Spleen (tissue), 11 donors: ENCODE measurements around the gene PRKG1. TPM values are rescaled to one million over a fixed set of nuclear protein-coding genes. Genes with fewer than 3 reads are reported as not detected.
"Not testable (repeated sequence)": the region's sequence is repeated elsewhere in the genome, so short reads cannot be mapped to it uniquely, and the experiment has no call there.

ENCODE experiments used
- DNase-seq: peaks from one replicate; pipeline ENCODE4 v3.0.0-alpha.2; 2020
- H3K27ac ChIP-seq, 8 donors: fragments of 200-600 bp; sonication (generic) in 7 of 8; 1 replicate in 4 of 8; 2 replicates in 4 of 8; pipeline versions ENCODE4 v1.5.0 to v1.8.0; 2016 to 2021; ENCODE audit warnings: inconsistent platforms in 4 of 8, mild to moderate bottlenecking in 4 of 8, moderate library complexity in 1 of 8
- H3K27me3 ChIP-seq, 7 donors: fragments of 200-600 bp; sonication (generic) in 6 of 7; replicated peaks in 1 of 7; 1 replicate in 4 of 7; 2 replicates in 3 of 7; pipeline versions ENCODE4 v1.5.0 to v1.8.0; 2016 to 2021; ENCODE audit warnings: inconsistent platforms in 3 of 7, mild to moderate bottlenecking in 1 of 7
- H3K36me3 ChIP-seq, 6 donors: fragments of 200-600 bp; sonication (generic) in 5 of 6; 1 replicate in 4 of 6; 2 replicates in 2 of 6; pipeline versions ENCODE4 v1.5.0 to v1.8.0; 2016 to 2021; ENCODE audit warnings: inconsistent platforms in 2 of 6
- H3K4me1 ChIP-seq, 6 donors: fragments of 200-600 bp; sonication (generic) in 5 of 6; 1 replicate in 3 of 6; 2 replicates in 3 of 6; pipeline versions ENCODE4 v1.5.0 to v1.8.0; 2016 to 2021; ENCODE audit warnings: inconsistent platforms in 3 of 6
- H3K4me3 ChIP-seq, 8 donors: fragments of 200-600 bp; sonication (generic) in 7 of 8; 1 replicate in 4 of 8; 2 replicates in 4 of 8; pipeline versions ENCODE4 v1.5.0 to v1.8.0; 2016 to 2021; ENCODE audit warnings: inconsistent platforms in 4 of 8, mild to moderate bottlenecking in 4 of 8, moderate library complexity in 2 of 8
- H3K9me3 ChIP-seq, 8 donors: fragments of 200-600 bp; sonication (generic) in 7 of 8; 1 replicate in 4 of 8; 2 replicates in 4 of 8; pipeline versions ENCODE4 v1.5.0 to v1.8.0; 2016 to 2021; ENCODE audit warnings: inconsistent platforms in 4 of 8
- CTCF ChIP-seq, 11 experiments: fragments of 200-600 bp in 7 of 11; fragments of 450-650 bp in 4 of 11; sonication (generic) in 4 of 11; IDR thresholded peaks in 8 of 11; conservative IDR thresholded peaks in 3 of 11; 1 replicate in 7 of 11; 2 replicates in 4 of 11; pipeline versions ENCODE4 v1.4.0 to v1.8.0; 2016 to 2021; ENCODE audit warnings: antibody characterized with exemption in 11 of 11, inconsistent platforms in 4 of 11, mild to moderate bottlenecking in 1 of 11
- POLR2A ChIP-seq, 3 donors: fragments of 450-650 bp; IDR thresholded peaks; one replicate each; pipeline ENCODE4 v1.5.1; 2017; ENCODE audit warnings: antibody characterized with exemption in 3 of 3, mild to moderate bottlenecking in 1 of 3
- POLR2AphosphoS5 ChIP-seq, 3 donors: sonication (generic); formaldehyde crosslinking; IDR thresholded peaks; one replicate each; pipeline ENCODE4 v1.5.1; 2017; ENCODE audit warnings: antibody characterized with exemption in 3 of 3
- WGBS, 5 donors: extraction: QIAGEN DNeasy Blood & Tissue Kit in 3 of 5; methylation state at CpG; one replicate each; pipeline versions ENCODE4 v1.1.5 to v1.1.7; 2013 to 2018; 5-methylcytosine and 5-hydroxymethylcytosine counted together
- intact Hi-C: fragments of 100-400 bp; cut with DNase I; formaldehyde crosslinking; loops from one replicate; pipeline ENCODE4 v1.15.0; 2023; ENCODE audit warnings: low total_unique reads
- polyA plus RNA-seq, 3 donors: library from polyadenylated mRNA; stranded (reverse); fragments of 200-250 nt; gene quantifications; one replicate each; pipeline ENCODE4 v1.2.1, GENCODE V29; 2013
- total RNA-seq, 7 donors: library from RNA; depleted of rRNA in 3 of 7; stranded (reverse); fragments of >200 nt in 3 of 7; fragmentation: NEBNext Ultra II Directional in 4 of 7; extraction: Animal tissue kit (Norgen Biotek cat#: 25700) in 4 of 7; gene quantifications; one replicate each; pipeline versions ENCODE4 v1.1.0 to v1.2.1, GENCODE V29; 2016 to 2021
- donor health status: healthy with polysubstance abuse.
- donor health status: DM: no; HTN: no; CAD: no; lungs with moderate emphysema.
- donor health status: DM: no; HTN: no; CAD: no.
- donor health status: Bipolar disorder and iron deficiency.
- donor health status: healthy.
- donor health status: DM: no; HTN: no; CAD: no.
- donor health status: DM: yes; HTN: yes; CAD: no.

Gene PRKG1
- total and polyA plus RNA-seq, 10 donors = 0.65 to 10.5 (median 7.2) TPM

GRCh38 chr10:52226197-52226847 is 1152.0 kb downstream of the PRKG1 start:
- no peak overlapping the region for H3K4me3 ChIP-seq
- intact Hi-C loops = no loop called here
- H3K27ac ChIP-seq = no peak overlapping the region
- no peaks in the 10 kb centered on the region for H3K9me3 ChIP-seq
- no peak for DNase-seq
- H3K4me1 ChIP-seq = peaks cover 0 to 4% (median 0%) of the 10 kb centered on the region in 6 donors
- TF ChIP-seq POLR2AphosphoS5 (IDR thresholded peaks at IDR 0.05) = no peak
- H3K27me3 ChIP-seq = no peaks in the 10 kb centered on the region
- 53 to 77% (median 62%) methylated on average over 1 of the region's 1 CpG for WGBS, 5 donors
- no peaks in the 10 kb centered on the region for H3K36me3 ChIP-seq

GRCh38 chr10:52228556-52228955 is 1154.3 kb downstream of the PRKG1 start:
- peaks cover 5 to 22% (median 14%) of the 10 kb centered on the region in 6 donors for H3K4me1 ChIP-seq
- no peaks in the 10 kb centered on the region for H3K27me3 ChIP-seq
- WGBS, 5 donors = 71 to 88% (median 79%) methylated on average over 2 of the region's 2 CpGs
- DNase-seq = no peak
- H3K9me3 ChIP-seq = no peaks in the 10 kb centered on the region
- intact Hi-C loops = no loop called here
- no peak overlapping the region for H3K27ac ChIP-seq
- no peak overlapping the region for H3K4me3 ChIP-seq
- TF ChIP-seq POLR2AphosphoS5 (IDR thresholded peaks at IDR 0.05) (no peak), CTCF (IDR thresholded peaks at IDR 0.05 in 8 of 11, conservative IDR thresholded peaks at IDR 0.05 in 3 of 11) (no peak), POLR2A (IDR thresholded peaks at IDR 0.05) (no peak)
- no peaks in the 10 kb centered on the region for H3K36me3 ChIP-seq

GRCh38 chr10:52229291-52229931 is 1155.1 kb downstream of the PRKG1 start:
- Histone ChIP-seq H3K4me3 (no peak overlapping the region), H3K27ac (no peak overlapping the region), H3K36me3 (no peaks in the 10 kb centered on the region), H3K4me1 (peaks cover 5 to 22% (median 14%) of the 10 kb centered on the region in 6 donors), H3K27me3 (no peaks in the 10 kb centered on the region), H3K9me3 (no peaks in the 10 kb centered on the region)
- DNase-seq = no peak
- TF ChIP-seq POLR2AphosphoS5 (IDR thresholded peaks at IDR 0.05) = no peak
- TF ChIP-seq CTCF (IDR thresholded peaks at IDR 0.05 in 8 of 11, conservative IDR thresholded peaks at IDR 0.05 in 3 of 11) = no peak
- TF ChIP-seq POLR2A (IDR thresholded peaks at IDR 0.05) = no peak
- intact Hi-C loops = no loop called here
- 78 to 94% (median 88%) methylated on average over 2 of the region's 2 CpGs for WGBS, 5 donors

- WGBS, 5 donors = 21 to 33% (median 26%) methylated on average over 4 of the region's 4 CpGs
- intact Hi-C loops = no loop called here
- Histone ChIP-seq H3K9me3 (no peaks in the 10 kb centered on the region), H3K4me3 (peak overlapping the region in 4 of 8 donors; percentile 21 to 49 (median 26)), H3K27me3 (no peaks in the 10 kb centered on the region), H3K27ac (peak overlapping the region in 2 of 8 donors; percentile 18 to 37), H3K4me1 (peaks cover 5 to 22% (median 14%) of the 10 kb centered on the region in 6 donors), H3K36me3 (no peaks in the 10 kb centered on the region)
- TF ChIP-seq POLR2A (IDR thresholded peaks at IDR 0.05) = no peak
- no peak for TF ChIP-seq POLR2AphosphoS5 (IDR thresholded peaks at IDR 0.05)
- TF ChIP-seq CTCF (IDR thresholded peaks at IDR 0.05 in 8 of 11, conservative IDR thresholded peaks at IDR 0.05 in 3 of 11) = no peak
- no peak for DNase-seq
Measured at GRCh38 chr10:52232561-52233350, 1158.5 kb downstream of the PRKG1 start.

GRCh38 chr10:52233351-52233991 is 1159.2 kb downstream of the PRKG1 start:
- intact Hi-C loops, DNase-seq, H3K36me3 ChIP-seq, H3K27me3 ChIP-seq, H3K9me3 ChIP-seq: not testable (repeated sequence)
- WGBS, 5 donors = 6 to 24% (median 8%) methylated on average over 5 to 7 of the region's 34 CpGs
- Histone ChIP-seq H3K4me1 (peaks cover 5 to 22% (median 14%) of the 10 kb centered on the region in 6 donors), H3K4me3 (peak overlapping the region in 4 of 8 donors; percentile 21 to 49 (median 26)), H3K27ac (peak overlapping the region in 2 of 8 donors; percentile 18 to 37)
